Suprapubic skin (tissue), 4 donors: ENCODE data around the gene SRD5A2. TPM values are rescaled to one million over a fixed set of nuclear protein-coding genes. Genes with fewer than 3 reads are reported as not detected.

ENCODE experiments used
- DNase-seq, 2 donors: peaks; one replicate each; pipeline ENCODE4 v3.0.0-alpha.2; 2019; ENCODE audit warnings: low spot score in 2 of 2
- H3K27ac ChIP-seq: fragments of 200-600 bp; sonication (generic); one replicate; pipeline ENCODE4 v1.5.1; 2019
- H3K27me3 ChIP-seq: fragments of 200-600 bp; sonication (generic); one replicate; pipeline ENCODE4 v1.5.1; 2019
- H3K36me3 ChIP-seq: fragments of 200-600 bp; sonication (generic); one replicate; pipeline ENCODE4 v1.5.1; 2019
- H3K4me1 ChIP-seq: fragments of 200-600 bp; sonication (generic); one replicate; pipeline ENCODE4 v1.5.1; 2019
- H3K4me3 ChIP-seq: fragments of 200-600 bp; sonication (generic); one replicate; pipeline ENCODE4 v1.5.1; 2019; ENCODE audit warnings: mild to moderate bottlenecking
- H3K9me3 ChIP-seq: fragments of 200-600 bp; sonication (generic); one replicate; pipeline ENCODE4 v1.5.1; 2019
- CTCF ChIP-seq, 2 donors: fragments of 200-600 bp in 1 of 2; fragments of 450-650 bp in 1 of 2; sonication (generic) in 1 of 2; IDR thresholded peaks; one replicate each; pipeline ENCODE4 v1.5.1; 2016 to 2019; ENCODE audit warnings: antibody characterized with exemption in 2 of 2, mild to moderate bottlenecking in 1 of 2, moderate library complexity in 1 of 2
- EP300 ChIP-seq: sonication (generic); formaldehyde crosslinking; IDR thresholded peaks from one replicate; pipeline ENCODE4 v1.6.1; 2017; ENCODE audit warnings: antibody characterized with exemption
- POLR2A ChIP-seq, 2 donors: fragments of 450-650 bp; IDR thresholded peaks; one replicate each; pipeline ENCODE4 v1.6.1; 2017; ENCODE audit warnings: antibody characterized with exemption in 2 of 2, mild to moderate bottlenecking in 2 of 2, moderate library complexity in 2 of 2
- POLR2AphosphoS5 ChIP-seq, 3 donors: sonication (generic); formaldehyde crosslinking; IDR thresholded peaks; one replicate each; pipeline ENCODE4 v1.6.1; 2017; ENCODE audit warnings: antibody characterized with exemption in 3 of 3
- WGBS: methylation state at CpG from one replicate; pipeline ENCODE4 v1.1.5; 2018; 5-methylcytosine and 5-hydroxymethylcytosine counted together
- total RNA-seq, 4 donors: library from RNA; depleted of rRNA; stranded (reverse); fragments of >200 nt; gene quantifications; one replicate each; pipeline ENCODE4 v1.1.0, GENCODE V29; 2016

The SRD5A2 gene
- total RNA-seq, 4 donors from 2014 or later = not detected

GRCh38 chr2:31517442-31518203 lies 63.1 kb downstream of the SRD5A2 start:
- Histone ChIP-seq H3K4me3 (no peak overlapping the region), H3K9me3 (no peaks in the 10 kb centered on the region), H3K36me3 (no peaks in the 10 kb centered on the region), H3K27ac (no peak overlapping the region), H3K4me1 (no peaks in the 10 kb centered on the region), H3K27me3 (no peaks in the 10 kb centered on the region)
- 85% methylated on average over 7 of the region's 7 CpGs for WGBS
- TF ChIP-seq POLR2AphosphoS5 (IDR thresholded peaks at IDR 0.05) (no peak), EP300 (no peak), POLR2A (IDR thresholded peaks at IDR 0.05) (no peak)
- DNase-seq = no peak

- 89% methylated on average over 5 of the region's 5 CpGs for WGBS
- TF ChIP-seq POLR2AphosphoS5 (IDR thresholded peaks at IDR 0.05) (no peak), CTCF (IDR thresholded peaks at IDR 0.05) (no peak), POLR2A (IDR thresholded peaks at IDR 0.05) (no peak), EP300 (no peak)
- Histone ChIP-seq H3K9me3 (no peaks in the 10 kb centered on the region), H3K4me1 (no peaks in the 10 kb centered on the region), H3K4me3 (no peak overlapping the region), H3K36me3 (no peaks in the 10 kb centered on the region), H3K27ac (no peak overlapping the region), H3K27me3 (no peaks in the 10 kb centered on the region)
- DNase-seq = no peak
These were observed 65.2 kb downstream of the SRD5A2 start for GRCh38 chr2:31515586-31515985.

- TF ChIP-seq POLR2AphosphoS5 (IDR thresholded peaks at IDR 0.05) (no peak), POLR2A (IDR thresholded peaks at IDR 0.05) (no peak), CTCF (IDR thresholded peaks at IDR 0.05) (no peak), EP300 (no peak)
- no peaks in the 10 kb centered on the region for H3K27me3 ChIP-seq
These were observed 67.2 kb downstream of the SRD5A2 start for GRCh38 chr2:31513553-31513952.

GRCh38 chr2:31511376-31511775 lies 69.4 kb downstream of the SRD5A2 start:
- Histone ChIP-seq H3K36me3 (no peaks in the 10 kb centered on the region), H3K4me3 (no peak overlapping the region), H3K27ac (no peak overlapping the region), H3K9me3 (no peaks in the 10 kb centered on the region), H3K27me3 (no peaks in the 10 kb centered on the region), H3K4me1 (no peaks in the 10 kb centered on the region)
- TF ChIP-seq POLR2A (IDR thresholded peaks at IDR 0.05) (no peak), POLR2AphosphoS5 (IDR thresholded peaks at IDR 0.05) (no peak), CTCF (IDR thresholded peaks at IDR 0.05) (no peak), EP300 (no peak)
- DNase-seq = no peak

More at GRCh38 chr2:31513553-31513952, 67.2 kb downstream of the SRD5A2 start:
- Histone ChIP-seq H3K9me3 (no peaks in the 10 kb centered on the region), H3K4me1 (no peaks in the 10 kb centered on the region), H3K36me3 (no peaks in the 10 kb centered on the region), H3K4me3 (no peak overlapping the region), H3K27ac (no peak overlapping the region)
- no peak for DNase-seq
- WGBS = 93% methylated on average over 3 of the region's 3 CpGs

- TF ChIP-seq CTCF (IDR thresholded peaks at IDR 0.05) (no peak), POLR2A (IDR thresholded peaks at IDR 0.05) (no peak), EP300 (no peak), POLR2AphosphoS5 (IDR thresholded peaks at IDR 0.05) (no peak)
- no peaks in the 10 kb centered on the region for H3K36me3 ChIP-seq
- WGBS = 78% methylated on average over 2 of the region's 2 CpGs
- no peaks in the 10 kb centered on the region for H3K9me3 ChIP-seq
- DNase-seq = no peak
- no peak overlapping the region for H3K4me3 ChIP-seq
- H3K27ac ChIP-seq = no peak overlapping the region
- no peaks in the 10 kb centered on the region for H3K4me1 ChIP-seq
- H3K27me3 ChIP-seq = no peaks in the 10 kb centered on the region
These were observed 75.6 kb downstream of the SRD5A2 start for GRCh38 chr2:31505111-31505510.
